ENCODE measurements around the gene MRRF. TPM values are rescaled to one million over a fixed set of nuclear protein-coding genes. Genes with fewer than 3 reads are reported as not detected.

MRRF gene
- 30.7 and 52.7 TPM in 2 replicates for total RNA-seq

- FAIRE-seq = no peak
- TF ChIP-seq CTCF (IDR thresholded peaks at IDR 0.05; ENCODE audit: insufficient read depth, low read length, severe bottlenecking) = no peak
- DNase-seq (ENCODE audit: low read depth) = peak; percentile 78
- peaks cover 1% of the 10 kb centered on the region for H3K36me3 ChIP-seq (ENCODE audit: control insufficient read depth, insufficient read depth, low read length)
- H3K27me3 ChIP-seq (ENCODE audit: control insufficient read depth, insufficient read depth, low read length) = no peaks in the 10 kb centered on the region
- H3K4me3 ChIP-seq (ENCODE audit: low read depth, low read length) = peak within 1 kb of the TSS; percentile 76
Observed at GRCh38 chr9:122264360-122265148, at the start of gene MRRF, which contains the start of gene RBM18. Gene MRRF (plus strand): TSS chr9:122264882. CDS start chr9:122270892, 6,010 bp downstream. Gene RBM18 (minus strand): TSS chr9:122264840. CDS start chr9:122261492, 3,348 bp downstream.

- Histone ChIP-seq H3K27me3 (ENCODE audit: control insufficient read depth, insufficient read depth, low read length) (peaks cover 50% of the 10 kb centered on the region), H3K4me3 (ENCODE audit: low read depth, low read length) (no peak overlapping the region), H3K36me3 (ENCODE audit: control insufficient read depth, insufficient read depth, low read length) (no peaks in the 10 kb centered on the region)
- FAIRE-seq (no peak), DNase-seq (ENCODE audit: low read depth) (no peak)
- no peak for TF ChIP-seq CTCF (IDR thresholded peaks at IDR 0.05; ENCODE audit: insufficient read depth, low read length, severe bottlenecking)
Observed at GRCh38 chr9:122215663-122216062, 49.0 kb upstream of the MRRF start.

- Histone ChIP-seq H3K27me3 (ENCODE audit: control insufficient read depth, insufficient read depth, low read length) (peaks cover 55% of the 10 kb centered on the region), H3K4me3 (ENCODE audit: low read depth, low read length) (no peak overlapping the region), H3K36me3 (ENCODE audit: control insufficient read depth, insufficient read depth, low read length) (no peaks in the 10 kb centered on the region)
- FAIRE-seq (peak; percentile 60), DNase-seq (ENCODE audit: low read depth) (no peak)
- no peak for TF ChIP-seq CTCF (IDR thresholded peaks at IDR 0.05; ENCODE audit: insufficient read depth, low read length, severe bottlenecking)
Observed at GRCh38 chr9:122216138-122216797, 48.4 kb upstream of the MRRF start.

- no peak for TF ChIP-seq CTCF (IDR thresholded peaks at IDR 0.05; ENCODE audit: insufficient read depth, low read length, severe bottlenecking)
- H3K36me3 ChIP-seq (ENCODE audit: control insufficient read depth, insufficient read depth, low read length) = no peaks in the 10 kb centered on the region
- peaks cover 60% of the 10 kb centered on the region for H3K27me3 ChIP-seq (ENCODE audit: control insufficient read depth, insufficient read depth, low read length)
- FAIRE-seq = no peak
- DNase-seq (ENCODE audit: low read depth) = no peak
- no peak overlapping the region for H3K4me3 ChIP-seq (ENCODE audit: low read depth, low read length)
Observed at GRCh38 chr9:122216798-122217418, 47.8 kb upstream of the MRRF start.

GRCh38 chr9:122217640-122218039 is 47.0 kb upstream of the MRRF start:
- FAIRE-seq = no peak

More at GRCh38 chr9:122217640-122218039, 47.0 kb upstream of the MRRF start:
- Histone ChIP-seq H3K4me3 (ENCODE audit: low read depth, low read length) (no peak overlapping the region), H3K27me3 (ENCODE audit: control insufficient read depth, insufficient read depth, low read length) (peaks cover 60% of the 10 kb centered on the region), H3K36me3 (ENCODE audit: control insufficient read depth, insufficient read depth, low read length) (no peaks in the 10 kb centered on the region)
- TF ChIP-seq CTCF (IDR thresholded peaks at IDR 0.05; ENCODE audit: insufficient read depth, low read length, severe bottlenecking) = no peak
- DNase-seq (ENCODE audit: low read depth) = no peak
